ENCODE measurements around the gene OSBPL5. TPM values are rescaled to one million over a fixed set of nuclear protein-coding genes. Genes with fewer than 3 reads are reported as not detected.

Gene OSBPL5
- total RNA-seq, 4 donors from 2014 or later = 39.9 to 94.0 (median 66.4) TPM

GRCh38 chr11:3174387-3174786 is 9.3 kb upstream of the OSBPL5 start:
- H3K9me3 ChIP-seq = peaks cover 0 to 9% (median 1%) of the 10 kb centered on the region in 3 donors
- TF ChIP-seq CTCF (IDR thresholded peaks at IDR 0.05) = no peak
- TF ChIP-seq POLR2A (IDR thresholded peaks at IDR 0.05) = no peak
- TF ChIP-seq POLR2AphosphoS5 (IDR thresholded peaks at IDR 0.05) = no peak
- TF ChIP-seq EP300 (IDR thresholded peaks at IDR 0.05) = no peak
- 92 to 100% methylated on average over 3 of the region's 3 CpGs for WGBS, 2 donors (ENCODE audit: low coverage in 1 of 2)

GRCh38 chr11:3173795-3174194 is 8.7 kb upstream of the OSBPL5 start:
- ATAC-seq = no peak
- H3K36me3 ChIP-seq = no peaks in the 10 kb centered on the region
- H3K4me3 ChIP-seq = no peak overlapping the region
- no peak overlapping the region for H3K27ac ChIP-seq
- TF ChIP-seq CTCF (IDR thresholded peaks at IDR 0.05) (no peak), EP300 (IDR thresholded peaks at IDR 0.05) (no peak), POLR2A (IDR thresholded peaks at IDR 0.05) (no peak), POLR2AphosphoS5 (IDR thresholded peaks at IDR 0.05) (no peak)
- 95 to 100% methylated on average over 2 of the region's 2 CpGs for WGBS, 2 donors (ENCODE audit: low coverage in 1 of 2)
- H3K27me3 ChIP-seq = no peaks in the 10 kb centered on the region
- peaks cover 0 to 19% (median 13%) of the 10 kb centered on the region in 3 donors for H3K4me1 ChIP-seq
- peaks cover 0 to 9% (median 1%) of the 10 kb centered on the region in 3 donors for H3K9me3 ChIP-seq

More at GRCh38 chr11:3174387-3174786, 9.3 kb upstream of the OSBPL5 start:
- H3K27ac ChIP-seq = no peak overlapping the region
- peaks cover 0 to 13% (median 10%) of the 10 kb centered on the region in 3 donors for H3K4me1 ChIP-seq
- no peaks in the 10 kb centered on the region for H3K36me3 ChIP-seq
- no peaks in the 10 kb centered on the region for H3K27me3 ChIP-seq
- ATAC-seq = no peak
- no peak overlapping the region for H3K4me3 ChIP-seq

DNA sequence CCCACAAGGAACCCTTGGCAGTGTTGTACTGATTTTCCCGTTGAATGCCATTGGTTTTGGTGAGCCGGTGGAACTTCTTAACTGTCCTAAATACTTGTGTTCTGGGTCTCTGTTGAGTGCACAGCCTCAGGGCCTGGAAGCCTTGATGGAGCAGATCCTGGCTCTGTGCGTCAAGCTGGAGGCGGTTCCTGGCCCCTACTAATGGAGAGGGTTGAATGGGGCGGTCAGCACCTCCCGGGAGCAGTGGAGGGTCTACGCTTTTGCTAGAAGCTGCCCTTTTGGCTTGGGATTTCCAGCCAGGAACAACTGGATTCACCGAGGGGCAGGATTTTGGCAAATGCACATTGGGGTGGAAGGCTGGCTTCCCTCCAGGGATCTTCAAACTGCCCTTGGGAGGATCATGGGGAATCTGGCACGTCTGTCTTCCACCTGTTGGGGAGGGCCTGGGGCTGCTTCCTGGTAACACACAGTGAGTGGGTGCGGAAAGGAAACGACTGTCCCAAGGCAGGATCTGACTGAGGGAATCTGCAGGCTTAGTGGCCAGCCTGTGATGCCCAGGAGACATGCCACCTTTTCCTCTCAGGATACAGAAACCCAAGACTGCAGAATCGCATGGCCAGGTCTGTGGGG is 6.9 kb upstream of the OSBPL5 start:
- no peak overlapping the region for H3K27ac ChIP-seq
- H3K4me1 ChIP-seq = peaks cover 0 to 21% (median 13%) of the 10 kb centered on the region in 3 donors
- WGBS, 2 donors (ENCODE audit: low coverage in 1 of 2) = 88 to 90% methylated on average over 1 to 2 of the region's 12 CpGs
- no peaks in the 10 kb centered on the region for H3K36me3 ChIP-seq
- peaks cover 0 to 9% (median 1%) of the 10 kb centered on the region in 3 donors for H3K9me3 ChIP-seq
- no peaks in the 10 kb centered on the region for H3K27me3 ChIP-seq
- H3K4me3 ChIP-seq = no peak overlapping the region
- no peak for TF ChIP-seq EP300 (IDR thresholded peaks at IDR 0.05)
- ATAC-seq = no peak

DNA sequence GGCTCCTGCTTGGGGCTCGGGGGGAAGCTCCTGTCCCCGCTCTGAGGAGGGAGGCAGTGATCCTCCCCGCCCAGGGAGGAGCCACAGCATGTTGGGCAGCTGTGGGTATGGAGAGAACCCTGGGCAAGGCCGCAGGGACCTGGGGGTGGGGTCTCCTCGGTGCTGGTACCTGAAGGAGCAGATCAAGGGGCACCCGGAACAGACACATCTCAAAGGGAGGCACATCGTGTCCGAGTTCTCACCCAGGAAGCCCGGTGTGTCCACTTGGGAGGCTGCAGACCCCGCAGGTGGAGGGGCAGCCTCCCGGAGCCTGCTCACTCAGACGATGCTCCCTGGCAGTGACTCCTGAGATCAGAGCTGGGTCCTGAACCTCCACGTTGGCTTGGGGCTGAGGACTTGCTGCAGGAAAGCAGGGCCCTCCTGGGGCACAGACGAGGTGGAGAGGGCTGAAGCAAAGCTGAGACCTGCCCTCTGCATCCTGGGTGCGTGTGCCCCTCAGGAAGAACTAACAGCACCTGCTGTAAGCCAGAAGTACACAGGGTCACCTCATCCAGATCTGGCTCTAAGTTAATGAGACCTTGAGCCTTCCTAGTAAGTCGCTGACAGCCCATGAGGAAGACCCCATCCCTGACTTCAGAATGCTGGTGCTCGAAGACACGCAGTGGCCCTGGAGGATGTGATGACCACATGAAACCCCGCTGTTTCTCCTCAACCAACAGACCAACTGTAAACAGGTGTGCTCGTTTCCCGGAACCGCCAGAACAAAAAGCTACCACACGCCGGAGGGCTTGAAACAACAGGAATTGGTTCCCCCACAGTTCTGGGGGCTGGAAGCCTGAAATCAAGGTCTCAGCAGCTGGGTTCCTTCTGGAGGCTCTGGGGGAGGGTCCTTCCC is 5.9 kb upstream of the OSBPL5 start:
- peaks cover 0 to 28% (median 13%) of the 10 kb centered on the region in 3 donors for H3K4me1 ChIP-seq
- TF ChIP-seq POLR2A (IDR thresholded peaks at IDR 0.05) = no peak
- no peak for TF ChIP-seq CTCF (IDR thresholded peaks at IDR 0.05)
- no peak for TF ChIP-seq POLR2AphosphoS5 (IDR thresholded peaks at IDR 0.05)
- WGBS, 2 donors (ENCODE audit: low coverage in 1 of 2) = 93% methylated on average over 7 of the region's 24 CpGs; no CpG with 5 or more reads in 1 of the 2 donors
- ATAC-seq = no peak
- peaks cover 0 to 2% (median 0%) of the 10 kb centered on the region in 3 donors for H3K9me3 ChIP-seq
- H3K27me3 ChIP-seq = no peaks in the 10 kb centered on the region
- no peak overlapping the region for H3K4me3 ChIP-seq
- H3K36me3 ChIP-seq = no peaks in the 10 kb centered on the region
- H3K27ac ChIP-seq = no peak overlapping the region

DNA sequence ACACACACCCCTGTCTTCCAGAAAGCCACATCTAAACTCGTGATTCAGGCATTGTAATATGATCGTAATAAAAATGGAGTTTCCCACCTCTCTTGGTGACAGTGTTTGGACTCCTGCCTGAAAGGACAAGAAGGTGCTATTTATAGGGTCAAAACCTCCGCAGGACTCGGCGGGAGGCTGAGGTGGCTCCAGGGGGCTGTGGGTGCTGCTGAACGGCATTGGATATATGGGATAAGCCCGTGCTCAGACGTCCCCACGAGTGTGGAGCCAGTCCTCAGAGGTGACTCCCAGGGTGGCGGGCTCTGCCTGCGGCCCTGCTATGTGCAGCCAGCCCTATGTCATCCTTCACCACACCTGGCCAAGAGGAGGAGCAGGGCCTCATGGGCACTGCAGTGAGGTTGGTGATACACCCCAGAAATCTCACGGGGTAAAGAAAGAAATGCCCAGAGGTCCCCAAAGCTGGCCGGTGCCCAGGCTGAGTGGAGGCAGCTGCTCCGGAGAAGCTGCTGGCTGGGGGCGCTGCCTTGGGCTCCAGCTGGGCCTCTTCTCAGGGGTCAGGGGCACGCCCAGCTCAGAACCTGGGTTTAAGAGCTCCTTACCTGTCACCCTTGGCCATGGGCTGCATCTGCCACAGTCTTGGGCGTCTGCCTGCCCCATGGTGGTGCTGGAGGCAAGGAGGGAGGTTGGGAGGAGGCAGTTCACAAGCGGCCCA is 5.1 kb upstream of the OSBPL5 start:
- Histone ChIP-seq H3K4me1 (peaks cover 0 to 36% (median 20%) of the 10 kb centered on the region in 3 donors), H3K36me3 (no peaks in the 10 kb centered on the region), H3K9me3 (no peaks in the 10 kb centered on the region), H3K27me3 (no peaks in the 10 kb centered on the region), H3K27ac (peak overlapping the region in 3 of 4 donors; percentile 14 to 80 (median 72)), H3K4me3 (peak overlapping the region in 1 of 2 donors; percentile 52)
- WGBS, 2 donors (ENCODE audit: low coverage in 1 of 2) = 0% methylated on average over 2 of the region's 18 CpGs; no CpG with 5 or more reads in 1 of the 2 donors
- no peak for TF ChIP-seq CTCF (IDR thresholded peaks at IDR 0.05)
- no peak for TF ChIP-seq POLR2AphosphoS5 (IDR thresholded peaks at IDR 0.05)
- TF ChIP-seq POLR2A (IDR thresholded peaks at IDR 0.05) = no peak
- no peak for TF ChIP-seq EP300 (IDR thresholded peaks at IDR 0.05)
- ATAC-seq = no peak
